ENCODE measurements around the gene SLC41A3. TPM values are rescaled to one million over a fixed set of nuclear protein-coding genes. Genes with fewer than 3 reads are reported as not detected.

The SLC41A3 gene
- total RNA-seq, 1 donor from 2014 or later = 62.9 TPM

- no peaks in the 10 kb centered on the region for H3K36me3 ChIP-seq
- no peak overlapping the region for H3K27ac ChIP-seq
- no peaks in the 10 kb centered on the region for H3K9me3 ChIP-seq
- TF ChIP-seq CTCF (IDR thresholded peaks at IDR 0.05) (no peak), POLR2AphosphoS5 (IDR thresholded peaks at IDR 0.05; ENCODE audit: insufficient read depth in 1 of 2, low read depth in 1 of 2) (no peak), POLR2A (IDR thresholded peaks at IDR 0.05) (no peak)
- no peak overlapping the region for H3K4me3 ChIP-seq
- DNase-seq (ENCODE audit: extremely low spot score in 2 of 2) = no peak
- H3K27me3 ChIP-seq = no peaks in the 10 kb centered on the region
- intact Hi-C loops (cut with DNase I) = no loop called here
- H3K4me1 ChIP-seq = peaks cover 28% of the 10 kb centered on the region
Measured at GRCh38 chr3:126057936-126058335, 26.0 kb downstream of the SLC41A3 start.

GRCh38 chr3:126057501-126057819 lies 26.5 kb downstream of the SLC41A3 start:
- DNase-seq (ENCODE audit: extremely low spot score in 2 of 2) = no peak
- H3K27me3 ChIP-seq = no peaks in the 10 kb centered on the region
- H3K4me3 ChIP-seq = no peak overlapping the region
- peaks cover 28% of the 10 kb centered on the region for H3K4me1 ChIP-seq
- intact Hi-C loops (cut with DNase I) = no loop called here
- no peak for TF ChIP-seq POLR2AphosphoS5 (IDR thresholded peaks at IDR 0.05; ENCODE audit: insufficient read depth in 1 of 2, low read depth in 1 of 2)
- TF ChIP-seq CTCF (IDR thresholded peaks at IDR 0.05) = no peak
- no peak for TF ChIP-seq POLR2A (IDR thresholded peaks at IDR 0.05)
- H3K27ac ChIP-seq = no peak overlapping the region
- H3K36me3 ChIP-seq = no peaks in the 10 kb centered on the region
- no peaks in the 10 kb centered on the region for H3K9me3 ChIP-seq

- TF ChIP-seq POLR2AphosphoS5 (IDR thresholded peaks at IDR 0.05; ENCODE audit: insufficient read depth in 1 of 2, low read depth in 1 of 2) (no peak), CTCF (IDR thresholded peaks at IDR 0.05) (no peak), POLR2A (IDR thresholded peaks at IDR 0.05) (no peak)
- peak in 1 of 2 donors; percentile 79 for DNase-seq (ENCODE audit: extremely low spot score in 2 of 2)
- H3K4me1 ChIP-seq = peaks cover 28% of the 10 kb centered on the region
- H3K27ac ChIP-seq = no peak overlapping the region
- no peaks in the 10 kb centered on the region for H3K36me3 ChIP-seq
- no peak overlapping the region for H3K4me3 ChIP-seq
- no peaks in the 10 kb centered on the region for H3K27me3 ChIP-seq
- intact Hi-C loops (cut with DNase I) = no loop called here
- H3K9me3 ChIP-seq = no peaks in the 10 kb centered on the region
Measured at GRCh38 chr3:126056681-126057500, 27.0 kb downstream of the SLC41A3 start.

- Histone ChIP-seq H3K9me3 (no peaks in the 10 kb centered on the region), H3K27ac (no peak overlapping the region), H3K4me1 (peaks cover 28% of the 10 kb centered on the region), H3K27me3 (no peaks in the 10 kb centered on the region), H3K36me3 (no peaks in the 10 kb centered on the region), H3K4me3 (no peak overlapping the region)
- DNase-seq (ENCODE audit: extremely low spot score in 2 of 2) = peak in 1 of 2 donors; percentile 62
- TF ChIP-seq POLR2AphosphoS5 (IDR thresholded peaks at IDR 0.05; ENCODE audit: insufficient read depth in 1 of 2, low read depth in 1 of 2) (no peak), POLR2A (IDR thresholded peaks at IDR 0.05) (no peak), CTCF (IDR thresholded peaks at IDR 0.05) (no peak)
- intact Hi-C loops (cut with DNase I) = no loop called here
Measured at GRCh38 chr3:126056088-126056487, 27.8 kb downstream of the SLC41A3 start.

GRCh38 chr3:126054870-126055269 lies 29.1 kb downstream of the SLC41A3 start:
- intact Hi-C loops (cut with DNase I) = no loop called here
- no peaks in the 10 kb centered on the region for H3K9me3 ChIP-seq
- peaks cover 28% of the 10 kb centered on the region for H3K4me1 ChIP-seq
- H3K36me3 ChIP-seq = peaks cover 0 to 6% of the 10 kb centered on the region in 2 donors
- TF ChIP-seq POLR2AphosphoS5 (IDR thresholded peaks at IDR 0.05; ENCODE audit: insufficient read depth in 1 of 2, low read depth in 1 of 2) (no peak), CTCF (IDR thresholded peaks at IDR 0.05) (no peak), POLR2A (IDR thresholded peaks at IDR 0.05) (no peak)
- H3K27me3 ChIP-seq = no peaks in the 10 kb centered on the region
- no peak overlapping the region for H3K4me3 ChIP-seq
- no peak for DNase-seq (ENCODE audit: extremely low spot score in 2 of 2)
- no peak overlapping the region for H3K27ac ChIP-seq
